Prostate gland (tissue), 2 donors: ENCODE data around the gene ATOX1.

ENCODE experiments used
- CTCF ChIP-seq, 4 experiments: fragments of 200-600 bp in 2 of 4; fragments of 450-650 bp in 2 of 4; sonication (generic) in 2 of 4; IDR thresholded peaks; 1 replicate in 3 of 4; 2 replicates in 1 of 4; pipeline ENCODE4 v1.5.1; 2016 to 2019; ENCODE audit warnings: antibody characterized with exemption in 4 of 4, mild to moderate bottlenecking in 2 of 4, moderate library complexity in 2 of 4
- POLR2A ChIP-seq: fragments of 450-650 bp; IDR thresholded peaks from one replicate; pipeline ENCODE4 v1.6.1; 2016; ENCODE audit warnings: antibody characterized with exemption, mild to moderate bottlenecking
- POLR2AphosphoS5 ChIP-seq: sonication (generic); formaldehyde crosslinking; IDR thresholded peaks from one replicate; pipeline ENCODE4 v1.6.1; 2017; ENCODE audit warnings: antibody characterized with exemption

GRCh38 chr5:151730381-151730780 is 28.1 kb downstream of the ATOX1 start:
- TF ChIP-seq POLR2A (no peak), CTCF (IDR thresholded peaks at IDR 0.05) (no peak), POLR2AphosphoS5 (no peak)
